ENCODE results near the gene CREG1.
"Not testable (repeated sequence)": the region's sequence is repeated elsewhere in the genome, so short reads cannot be mapped to it uniquely, and the experiment has no call there.

CREG1 gene

DNA sequence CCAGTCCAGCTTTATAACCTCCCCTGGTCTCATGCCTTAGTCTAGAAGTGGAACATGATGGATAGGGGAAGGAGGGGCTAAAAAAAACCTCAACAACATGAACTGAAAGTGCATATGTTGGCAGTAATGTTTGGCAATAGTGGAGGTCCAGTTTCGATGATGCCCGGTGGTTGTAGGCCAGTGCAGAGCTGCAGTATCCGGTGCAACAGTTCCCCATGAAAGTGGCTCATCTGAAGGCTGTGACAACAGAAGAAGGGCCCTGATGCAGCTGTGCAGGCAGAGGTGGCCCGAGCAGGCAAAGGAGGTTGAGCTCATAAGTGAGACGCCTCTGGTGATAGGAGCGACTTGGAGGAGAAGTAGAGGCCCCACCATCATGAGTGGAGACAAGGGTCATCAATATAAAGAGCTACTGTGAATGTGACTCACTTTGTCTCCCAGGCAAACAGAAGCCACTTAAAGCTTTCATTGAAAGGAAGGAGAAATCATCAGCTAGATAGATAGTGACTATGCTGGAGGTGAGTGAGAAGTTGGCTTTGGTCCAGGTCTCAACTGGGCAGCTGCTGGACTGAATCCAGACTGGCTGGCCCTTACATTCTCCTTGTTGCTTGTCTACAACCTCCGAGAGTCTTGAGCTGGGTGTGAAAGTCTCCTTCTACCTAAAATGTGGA lies 10.2 kb upstream of the CREG1 start:
- DNase-seq: peak; percentile 28

DNA sequence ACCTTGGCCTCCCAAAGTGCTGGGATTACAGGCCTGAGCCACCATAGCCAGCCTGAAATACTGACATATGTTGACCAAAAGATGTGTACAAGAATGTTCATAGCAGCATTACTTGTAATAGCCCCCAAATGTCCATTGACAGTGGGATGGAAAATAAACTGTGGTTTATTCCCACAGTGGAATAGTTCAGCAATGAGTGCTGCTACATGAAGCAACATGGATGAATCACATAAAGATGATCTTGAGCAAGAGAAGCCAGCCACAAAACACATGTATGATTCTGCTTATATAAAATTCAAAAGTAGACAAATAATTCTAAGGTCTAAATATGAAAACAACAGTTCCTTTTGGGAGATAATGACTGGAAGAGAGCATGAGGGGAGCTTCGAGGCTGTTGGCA lies 9.1 kb upstream of the CREG1 start:
- no peak for DNase-seq

GRCh38 chr1:167561753-167562152 lies 8.2 kb upstream of the CREG1 start:
- no peak for DNase-seq

GRCh38 chr1:167555971-167556714 lies 2.6 kb upstream of the CREG1 start:
- peak; percentile 41 for DNase-seq

- DNase-seq: not testable (repeated sequence)
These were observed 1.5 kb upstream of the CREG1 start for GRCh38 chr1:167555072-167555471.

GRCh38 chr1:167554028-167554779 lies 642 bp upstream of the CREG1 start:
- DNase-seq: no peak

DNA sequence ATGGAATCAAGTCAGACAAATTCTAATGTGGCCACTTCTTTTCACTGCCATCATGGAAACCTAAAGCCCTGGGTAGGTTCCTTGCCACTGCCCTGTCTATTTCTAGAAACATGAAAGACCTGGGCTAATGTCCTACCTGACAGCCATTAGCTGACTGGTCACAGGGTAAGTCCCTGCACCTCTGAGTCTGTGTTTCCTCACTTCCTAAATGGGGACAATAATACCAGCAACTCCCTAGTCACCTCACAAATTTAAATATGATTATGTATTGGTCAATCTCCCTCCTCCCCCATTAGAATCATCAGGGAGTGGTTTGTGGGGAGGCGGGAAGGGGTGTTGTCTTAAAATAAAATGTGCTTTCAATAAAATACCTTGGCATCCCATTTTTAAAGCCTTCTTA lies 2.2 kb downstream of the CREG1 start:
- no peak for DNase-seq

GRCh38 chr1:167548059-167548932 lies 5.3 kb downstream of the CREG1 start:
- DNase-seq: peak; percentile 34

- DNase-seq: no peak
These were observed 6.6 kb downstream of the CREG1 start for GRCh38 chr1:167546935-167547334.

GRCh38 chr1:167545349-167545748 lies 8.2 kb downstream of the CREG1 start:
- DNase-seq: no peak

GRCh38 chr1:167544447-167545093 lies 9.0 kb downstream of the CREG1 start:
- no peak for DNase-seq

- no peak for DNase-seq
These were observed 10.2 kb downstream of the CREG1 start for GRCh38 chr1:167543199-167543990.

DNA sequence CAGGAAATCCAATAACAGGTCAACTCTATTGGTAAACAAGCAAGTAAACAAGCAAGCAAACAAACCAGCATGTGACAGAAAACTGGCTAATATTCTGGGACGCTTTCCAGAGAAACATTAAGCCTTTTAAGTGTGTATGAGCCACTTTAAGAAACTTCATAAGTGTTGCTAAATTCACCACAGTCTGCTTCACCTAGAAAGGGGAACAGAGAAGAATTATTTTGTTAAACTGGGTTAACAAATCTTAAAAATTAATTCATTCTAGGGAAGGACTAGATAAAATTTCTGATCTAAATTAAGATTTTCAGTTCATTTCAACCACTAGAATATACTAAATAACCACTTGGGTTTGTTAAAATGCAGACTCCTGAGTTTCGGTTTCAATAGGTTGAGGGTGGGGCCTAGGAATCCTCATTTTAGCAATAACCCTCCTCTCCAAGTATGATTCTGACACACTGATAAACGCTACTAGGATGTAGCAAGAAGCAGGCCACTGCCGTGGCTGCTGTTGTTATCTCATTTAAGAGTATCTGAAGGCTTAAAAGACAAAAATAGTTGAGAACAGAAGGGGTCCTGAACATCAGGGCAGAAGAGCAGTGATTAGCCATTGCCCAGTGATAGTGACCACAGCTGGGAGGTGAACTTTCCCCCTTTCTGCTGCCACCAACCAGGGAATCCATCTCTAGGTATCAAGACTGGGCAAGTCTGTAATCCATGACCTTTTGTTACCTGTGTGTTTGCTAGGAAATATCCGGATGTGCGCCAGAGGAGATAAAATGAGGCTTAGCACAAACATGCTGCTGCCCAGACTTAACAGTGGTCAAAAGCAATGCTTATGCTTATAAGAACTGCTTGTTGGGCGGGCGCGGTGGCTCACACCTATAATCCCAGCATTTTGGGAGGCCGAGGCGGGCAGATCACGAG lies 11.2 kb downstream of the CREG1 start:
- no peak for DNase-seq

DNA sequence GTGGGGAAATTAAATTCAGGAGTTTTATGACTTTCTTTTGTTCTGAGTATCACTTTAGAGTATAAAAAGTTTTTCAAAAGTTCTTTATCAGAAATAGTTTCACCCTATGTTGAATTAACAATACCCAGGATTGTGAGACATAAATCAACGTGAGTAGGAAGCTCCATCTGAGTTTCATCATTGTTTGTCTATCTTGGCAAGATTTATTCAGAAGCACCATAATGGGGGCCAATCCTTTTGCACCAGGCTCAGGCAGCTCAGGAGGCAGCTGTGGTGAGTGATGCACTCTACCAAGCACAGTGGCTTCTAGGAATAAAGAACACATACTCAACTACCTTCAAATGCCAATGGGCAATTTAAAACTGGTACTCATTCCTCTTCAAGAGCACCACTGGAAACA lies 12.0 kb downstream of the CREG1 start:
- no peak for DNase-seq

GRCh38 chr1:167541003-167541402 lies 12.6 kb downstream of the CREG1 start:
- DNase-seq: no peak

GRCh38 chr1:167538657-167539056 lies 14.9 kb downstream of the CREG1 start:
- no peak for DNase-seq

- DNase-seq: peak; percentile 15
These were observed 19.7 kb downstream of the CREG1 start for GRCh38 chr1:167533851-167534300.

DNA sequence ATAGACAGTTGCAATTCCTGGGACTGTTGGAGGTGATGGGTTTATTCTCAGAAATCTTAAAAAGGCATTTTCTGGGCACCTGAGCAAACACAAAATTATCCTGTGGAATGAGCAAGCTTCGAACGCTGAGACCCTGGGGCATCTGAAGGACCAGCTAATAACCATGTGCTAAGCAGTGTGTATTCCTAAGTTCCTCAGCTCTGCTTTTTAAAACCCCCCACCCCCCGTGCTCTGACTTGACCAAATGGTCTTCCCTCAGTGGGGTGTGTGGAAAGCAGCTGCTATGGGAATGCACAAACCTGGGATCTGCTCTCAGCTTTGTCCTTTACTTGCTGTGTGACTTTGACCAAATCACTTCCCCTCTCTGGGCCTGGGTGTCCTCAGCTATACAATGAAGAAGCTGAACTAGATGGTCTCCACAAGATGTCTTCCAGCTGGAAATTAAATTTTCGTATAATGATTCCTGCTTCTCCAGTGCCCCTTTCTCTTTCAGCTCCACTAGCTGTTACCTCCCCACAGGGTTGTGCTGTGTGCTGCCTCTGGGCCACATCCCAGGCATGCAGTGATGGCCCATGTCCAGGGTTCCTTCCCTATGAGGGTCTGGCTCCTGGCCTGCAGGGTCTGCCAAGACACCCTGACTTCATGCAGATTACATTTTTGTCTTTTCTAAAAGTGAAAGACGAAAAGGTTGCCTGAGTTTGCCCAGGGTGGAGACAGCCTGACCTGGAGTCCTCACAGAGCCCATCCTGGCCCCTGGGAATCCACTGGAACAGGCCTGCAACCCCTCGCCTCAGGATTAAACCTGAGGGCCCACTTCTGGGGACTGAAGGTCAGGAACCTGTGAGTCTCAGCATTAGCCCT lies 20.4 kb downstream of the CREG1 start:
- DNase-seq: no peak

- DNase-seq: no peak
These were observed 21.2 kb downstream of the CREG1 start for GRCh38 chr1:167532375-167532774.

All from NCI-H226 (cell line).